Measurements from ENCODE around the gene HOMER3.
A peak's percentile ranks its signal among the peaks of the same experiment; 100 is the strongest.

HOMER3 gene

DNA sequence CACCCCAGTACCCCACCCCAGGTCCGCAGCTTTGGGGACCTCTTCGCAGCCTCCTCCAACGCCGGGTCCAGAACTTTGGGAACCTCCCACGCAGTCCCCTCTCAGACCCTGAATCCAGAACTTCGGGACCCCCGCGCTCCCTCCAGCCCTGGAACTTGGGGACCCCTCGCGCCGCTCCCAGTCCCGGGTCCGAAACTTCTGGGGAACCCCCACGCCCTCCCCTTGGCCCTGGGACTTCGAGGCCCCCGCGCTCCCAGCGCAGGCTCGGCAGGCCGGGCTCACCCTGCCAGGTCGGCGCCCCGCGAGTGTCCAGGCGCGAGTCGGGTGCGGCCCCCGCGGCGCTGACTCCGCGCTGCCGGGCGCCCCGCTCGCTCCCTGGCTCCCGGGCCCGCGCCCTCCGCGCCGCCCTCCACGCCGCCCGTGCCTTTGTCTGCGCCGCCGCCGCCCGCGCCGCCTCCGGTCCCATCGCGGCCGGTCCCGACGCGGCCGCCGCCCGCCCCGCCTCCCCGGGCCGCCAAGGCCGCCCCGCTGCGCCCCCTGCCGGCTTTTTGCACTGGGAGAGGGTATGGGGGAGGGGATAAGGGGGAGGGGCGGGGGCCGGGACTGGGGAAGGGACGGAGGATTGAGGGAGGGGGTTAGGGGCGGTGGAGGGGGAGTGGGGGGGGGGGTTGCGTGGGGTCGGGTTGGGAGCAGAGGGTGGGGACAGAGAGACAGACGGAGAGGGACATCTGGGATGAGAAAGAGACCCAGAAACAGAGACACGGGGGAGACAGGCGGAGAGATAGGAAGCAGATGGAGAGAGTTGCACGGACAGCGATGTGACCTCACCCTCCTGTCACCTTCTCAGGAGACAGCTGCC is at the start of gene HOMER3:
HOMER3 (minus strand) TSS at position 449 of the 859 bp plus-strand sequence. CDS start 2,235 bp downstream, outside the sequence.
- peak; percentile 61 for DNase-seq

DNA sequence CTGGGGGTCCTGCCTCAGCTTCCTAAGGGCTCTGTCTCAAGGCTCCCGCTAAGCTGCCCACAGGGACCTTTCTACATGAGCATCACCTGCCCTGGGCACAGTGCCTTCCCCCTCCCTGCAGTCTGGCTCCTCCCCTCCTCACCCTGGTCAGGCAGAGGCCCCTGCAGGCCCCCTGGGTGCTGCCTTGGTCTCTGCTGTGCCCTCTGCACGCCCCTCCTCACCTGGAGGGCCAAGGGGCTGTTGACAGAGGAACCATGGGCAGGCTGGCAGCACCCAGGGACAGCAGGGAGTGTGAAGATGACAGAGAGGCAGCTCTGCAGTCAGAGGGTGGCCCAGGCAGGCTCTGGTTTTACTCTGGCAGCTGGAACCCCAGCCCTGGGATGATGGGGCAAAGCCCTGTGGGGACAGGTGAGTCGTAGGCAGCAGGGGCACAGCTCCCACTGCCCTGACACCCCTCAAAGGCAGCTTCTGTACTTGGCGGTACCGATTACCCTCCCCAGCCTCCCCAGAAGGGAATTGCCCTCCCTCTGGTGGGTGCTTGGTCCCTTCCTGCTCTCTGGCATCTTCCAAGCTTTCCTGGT is 49.2 kb upstream of the HOMER3 start:
- DNase-seq, result no peak

DNA sequence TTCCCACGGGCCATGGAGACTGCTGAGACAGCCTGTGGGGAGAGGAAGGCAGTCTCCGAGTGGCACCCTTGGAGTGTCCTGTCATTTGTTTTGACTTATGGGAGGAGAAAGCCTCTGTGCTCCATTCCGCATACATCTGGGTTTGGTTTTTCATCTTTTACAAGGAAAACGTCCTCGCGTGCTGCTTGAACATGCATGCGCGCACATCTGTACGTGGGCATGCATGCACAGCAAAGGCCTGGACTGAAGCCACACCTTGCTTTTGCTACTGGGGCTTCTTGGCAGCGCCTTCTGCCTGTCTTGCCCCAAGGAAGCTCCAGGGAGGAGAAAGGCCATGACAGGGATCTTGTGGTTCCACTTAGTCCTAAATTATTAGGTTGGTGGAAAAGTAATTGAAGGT is 48.3 kb upstream of the HOMER3 start:
- no peak for DNase-seq

DNA sequence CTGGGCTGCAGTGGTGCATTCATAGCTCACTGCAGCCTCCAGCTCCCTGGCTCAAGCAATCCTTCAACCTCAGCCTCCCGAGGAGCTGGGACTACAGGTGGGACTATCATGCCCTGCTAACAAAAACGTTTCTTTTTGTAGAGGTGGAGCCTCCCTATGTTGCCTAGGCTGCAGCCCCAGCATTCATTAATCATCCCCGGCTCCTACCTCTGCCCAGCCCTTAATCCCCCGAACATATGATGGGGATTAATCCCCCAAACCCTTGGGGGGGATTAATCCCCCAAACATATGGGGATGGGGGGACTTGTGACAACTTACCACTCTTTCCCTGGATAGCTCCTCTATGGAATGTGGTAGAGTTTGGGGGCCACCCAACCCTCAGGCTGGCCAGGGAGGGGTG is 46.4 kb upstream of the HOMER3 start:
- DNase-seq, result no peak

DNA sequence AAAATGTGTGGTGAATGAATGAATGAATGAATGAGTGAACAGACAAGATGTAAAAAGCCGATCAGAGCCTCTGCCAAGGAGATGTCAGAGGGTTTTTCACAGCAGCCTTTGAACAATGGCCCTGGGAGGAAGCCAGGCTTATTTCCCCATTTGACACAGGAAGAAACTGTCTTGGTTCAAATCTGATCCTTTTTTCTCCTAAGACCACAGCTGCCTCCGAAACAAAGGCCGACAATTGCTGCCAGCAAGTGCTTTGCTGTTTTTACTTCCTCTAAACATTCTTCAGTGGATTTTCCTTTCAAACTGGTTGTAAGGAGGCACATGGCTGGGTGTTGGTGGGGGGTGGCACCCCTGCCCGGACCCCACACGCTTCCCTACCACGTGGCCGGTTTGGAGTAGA is 44.2 kb upstream of the HOMER3 start:
- no peak for DNase-seq

DNA sequence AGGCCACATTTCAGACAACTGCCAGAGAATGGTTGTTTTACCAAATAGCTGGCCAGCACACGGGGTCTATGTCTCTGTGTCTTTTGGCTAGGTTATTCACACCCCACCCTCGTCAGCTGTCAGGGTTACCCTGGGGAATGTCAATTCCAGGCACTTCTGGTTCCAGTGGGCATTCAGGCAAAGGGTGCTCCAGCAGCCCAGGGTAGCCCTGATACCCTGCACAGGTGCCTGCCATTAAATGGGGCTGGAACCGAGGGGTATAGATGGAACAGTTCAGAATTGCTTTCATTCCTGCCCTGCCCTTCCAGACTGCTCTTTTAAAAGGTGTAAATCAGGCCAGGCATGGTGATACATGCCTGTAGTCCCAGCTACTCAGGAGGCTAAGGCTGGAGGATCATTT is 43.2 kb upstream of the HOMER3 start:
- no peak for DNase-seq

DNA sequence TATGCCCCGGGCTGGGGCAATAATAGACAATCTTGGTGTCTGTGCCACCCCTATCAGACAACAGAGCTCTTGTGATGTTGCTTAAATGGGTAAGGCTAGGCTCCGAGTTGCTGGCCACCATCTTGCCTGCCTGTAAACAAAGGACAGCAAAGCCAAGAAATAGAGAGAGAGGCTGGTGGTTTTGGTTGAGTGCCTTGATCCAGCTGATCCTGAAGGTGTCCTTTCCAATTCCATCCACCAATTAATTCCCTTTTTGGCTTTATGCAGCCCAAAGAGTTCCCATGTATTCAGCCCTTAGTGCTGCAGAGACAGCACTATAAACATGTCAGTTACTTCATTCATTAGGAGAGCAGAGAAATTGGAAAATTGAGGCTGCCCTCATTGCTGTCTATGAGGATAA is 41.7 kb upstream of the HOMER3 start:
- no peak for DNase-seq

DNA sequence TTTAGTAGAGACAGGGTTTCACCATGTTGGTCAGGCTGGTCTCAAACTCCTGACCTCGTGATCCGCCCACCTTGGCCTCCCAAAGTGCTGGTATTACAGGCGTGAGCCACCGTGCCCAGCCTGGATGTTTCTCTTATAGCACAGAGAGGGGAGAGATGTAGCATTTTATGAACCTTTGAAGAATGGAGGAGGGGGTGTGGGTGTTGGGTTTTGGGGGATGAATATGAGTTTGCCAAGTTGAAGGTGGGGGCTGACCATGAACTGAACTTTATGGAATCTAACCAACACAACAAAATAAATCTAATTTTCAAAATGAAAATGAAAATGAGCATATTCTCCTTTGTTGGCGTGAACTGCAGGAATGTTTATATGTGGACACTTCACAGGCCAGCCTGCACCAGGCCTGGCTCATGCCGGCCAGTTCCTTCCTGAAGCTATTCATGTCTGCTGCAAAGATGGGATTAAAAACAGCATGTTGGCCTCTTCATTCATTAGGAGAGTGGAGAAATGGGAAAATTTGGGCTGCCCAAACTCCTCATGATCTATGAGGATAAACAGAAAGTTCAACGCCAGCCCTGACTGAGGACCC is 39.5 kb upstream of the HOMER3 start:
- no peak for DNase-seq

DNA sequence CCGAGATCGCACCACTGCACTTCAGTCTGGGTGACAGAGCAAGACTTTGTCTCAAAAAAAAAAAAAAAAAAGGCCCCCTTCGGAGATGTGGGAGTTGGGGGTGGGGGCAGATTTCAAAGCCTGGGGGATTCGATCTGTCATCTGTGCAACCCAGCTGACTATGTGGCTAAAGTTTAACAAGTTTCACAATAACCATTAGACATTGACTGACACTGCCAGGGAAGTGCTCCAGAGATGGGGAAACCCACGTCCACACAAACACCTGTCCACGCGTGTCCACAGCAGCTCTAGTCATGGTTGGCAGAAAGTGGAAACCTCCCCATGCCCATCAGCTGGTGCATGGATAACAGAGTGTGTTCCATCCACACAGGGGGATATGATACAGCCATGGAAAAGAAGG is 37.6 kb upstream of the HOMER3 start:
- no peak for DNase-seq

DNA sequence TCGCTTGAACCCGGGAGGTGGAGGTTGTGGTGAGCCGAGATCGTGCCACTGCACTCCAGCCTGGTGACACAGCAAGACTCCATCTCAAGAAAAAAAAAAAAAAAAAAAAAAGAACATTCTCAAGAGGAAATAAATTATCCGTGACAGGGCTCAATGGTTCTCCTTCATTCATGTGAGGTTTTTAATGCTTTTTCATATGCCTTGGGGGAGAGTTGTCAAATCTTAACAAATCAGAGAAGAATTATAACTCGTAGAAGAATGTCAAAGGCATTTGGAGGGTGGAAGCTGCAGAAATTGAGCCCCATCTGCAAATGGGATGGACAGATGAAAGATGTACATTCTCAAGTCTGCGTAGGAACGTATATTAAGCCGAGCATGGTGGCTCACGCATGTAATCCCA is 34.9 kb upstream of the HOMER3 start:
- DNase-seq, result no peak

DNA sequence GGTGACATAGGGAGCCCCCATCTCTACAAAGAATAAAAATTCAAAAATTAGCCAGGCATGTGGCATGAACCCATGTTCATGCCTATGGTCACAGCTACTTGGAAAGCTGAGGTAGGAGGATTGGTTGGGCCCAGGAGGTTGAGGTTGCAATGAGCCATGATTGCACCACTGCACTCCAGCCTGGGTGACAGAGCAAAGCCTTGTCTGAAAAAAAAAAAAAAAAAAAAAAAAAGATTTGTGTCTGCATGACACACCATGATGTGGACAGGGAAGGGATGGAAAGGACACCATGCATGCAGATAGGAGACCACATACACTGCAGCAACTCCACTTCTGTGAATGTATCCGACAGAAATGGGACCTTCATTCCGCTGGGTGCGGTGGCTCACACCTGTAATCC is 34.0 kb upstream of the HOMER3 start:
- DNase-seq, result no peak

DNA sequence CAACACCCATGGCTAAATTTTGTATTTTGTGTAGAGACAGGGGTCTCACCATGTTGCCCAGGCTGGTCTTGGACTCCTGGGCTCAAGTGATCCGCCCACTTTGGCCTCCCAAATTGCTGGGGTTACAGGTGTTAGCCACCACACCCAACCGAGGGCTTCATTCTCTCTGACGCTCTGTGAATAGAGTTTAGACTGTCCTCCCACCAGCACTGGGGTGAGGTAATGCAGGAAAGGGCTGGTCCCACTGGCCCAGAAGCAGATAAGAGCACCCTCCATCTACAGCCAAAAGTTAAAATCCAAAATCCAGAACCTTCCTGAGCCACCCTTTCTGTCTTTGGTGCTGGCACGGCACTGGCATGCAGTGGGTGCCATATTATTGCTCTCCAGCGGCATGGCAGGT is 31.8 kb upstream of the HOMER3 start:
- DNase-seq, result no peak

DNA sequence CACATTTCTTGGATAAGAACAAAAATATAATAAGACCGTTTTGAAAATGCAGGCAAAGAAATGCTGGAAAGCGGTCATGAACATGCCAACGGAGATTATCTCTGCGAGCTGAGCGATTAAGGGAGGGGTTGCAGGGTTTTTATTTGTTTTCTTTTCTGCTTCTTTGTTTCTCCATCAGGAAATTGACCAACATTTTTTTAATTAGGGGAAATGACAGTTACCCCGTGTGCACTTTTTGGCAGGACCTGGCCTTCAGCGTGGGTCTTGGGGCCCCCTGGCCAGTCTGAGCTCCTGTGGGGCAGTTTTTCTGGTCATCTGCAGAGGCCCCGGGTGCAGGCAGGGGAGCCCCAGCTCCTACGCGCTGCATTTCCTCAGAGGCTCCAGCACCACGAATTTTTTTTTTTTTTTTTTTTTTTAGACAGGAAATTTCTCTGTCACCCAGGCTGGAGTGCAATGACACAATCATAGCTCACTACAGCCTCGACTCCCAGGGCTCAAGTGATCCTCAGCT is 31.3 kb upstream of the HOMER3 start:
- no peak for DNase-seq

DNA sequence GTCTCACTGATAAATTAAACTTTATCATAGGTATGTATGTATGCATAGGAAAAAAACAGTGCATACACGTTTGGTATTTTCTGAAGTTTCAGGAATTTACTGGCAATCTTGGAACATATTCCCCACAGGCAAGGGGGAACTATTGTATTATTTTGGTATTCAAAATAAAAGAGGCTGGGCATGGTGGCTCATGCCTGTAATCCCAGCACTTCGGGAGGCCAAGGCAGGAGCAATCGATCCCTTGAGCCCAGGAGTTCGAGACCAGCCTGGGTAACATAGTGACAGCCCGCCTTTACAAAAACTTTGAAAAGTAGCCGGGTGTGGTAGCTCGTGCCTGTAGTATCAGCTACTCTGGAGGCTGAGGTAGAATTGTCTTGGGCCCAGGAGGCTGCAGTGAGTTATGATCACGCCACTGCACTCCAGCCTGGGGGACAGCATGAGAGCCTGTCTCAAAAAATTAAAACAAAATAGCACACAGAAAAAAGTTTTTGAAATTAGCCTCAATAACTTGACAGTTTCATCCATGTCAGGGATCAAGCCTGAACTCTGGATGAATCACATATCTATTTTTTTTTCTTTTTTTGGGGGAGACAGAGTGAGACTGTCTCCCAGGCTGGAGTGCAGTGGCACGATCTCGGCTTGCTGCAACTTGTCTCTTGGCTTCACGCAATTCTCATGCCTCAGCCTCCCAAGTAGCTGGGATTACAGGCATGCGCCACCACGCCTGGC is 29.1 kb upstream of the HOMER3 start:
- no peak for DNase-seq

DNA sequence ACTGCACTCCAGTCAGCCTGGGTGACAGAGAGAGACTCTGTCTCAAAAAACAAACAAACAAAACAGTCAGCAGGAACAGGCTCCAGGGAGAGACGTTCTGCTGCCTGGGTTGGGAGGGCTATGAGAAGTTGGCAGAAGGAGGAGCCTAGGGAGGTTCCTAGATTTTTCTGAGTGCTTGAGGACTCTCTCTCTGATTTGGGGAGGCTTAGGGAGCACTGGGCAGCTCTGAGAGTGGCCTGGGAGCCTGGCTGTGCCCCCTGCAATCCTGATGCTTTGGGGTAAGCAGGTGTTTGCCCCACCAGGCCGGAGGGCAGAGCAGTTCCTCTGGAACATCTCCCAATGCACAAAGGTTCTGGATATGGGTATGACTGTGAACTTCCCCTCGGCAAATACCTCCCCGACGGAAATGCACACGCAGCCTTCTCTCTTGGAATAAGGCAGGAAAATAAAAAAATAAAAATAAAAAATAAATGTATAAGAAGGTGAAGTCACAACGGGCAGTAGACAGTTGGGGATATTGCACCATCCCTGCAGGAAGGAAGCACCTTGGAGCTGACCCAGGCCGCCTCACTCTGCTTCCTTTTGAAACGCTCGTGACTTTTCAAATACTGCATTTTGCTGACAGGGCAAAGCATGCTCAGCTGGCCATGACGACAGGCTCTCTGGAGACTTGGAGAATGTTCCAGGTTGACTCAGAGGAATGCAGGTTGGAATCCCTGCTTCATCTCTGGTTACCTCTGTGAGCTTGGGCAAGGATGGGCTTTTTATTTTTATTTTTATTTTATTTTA is 26.5 kb upstream of the HOMER3 start:
- DNase-seq, result no peak

DNA sequence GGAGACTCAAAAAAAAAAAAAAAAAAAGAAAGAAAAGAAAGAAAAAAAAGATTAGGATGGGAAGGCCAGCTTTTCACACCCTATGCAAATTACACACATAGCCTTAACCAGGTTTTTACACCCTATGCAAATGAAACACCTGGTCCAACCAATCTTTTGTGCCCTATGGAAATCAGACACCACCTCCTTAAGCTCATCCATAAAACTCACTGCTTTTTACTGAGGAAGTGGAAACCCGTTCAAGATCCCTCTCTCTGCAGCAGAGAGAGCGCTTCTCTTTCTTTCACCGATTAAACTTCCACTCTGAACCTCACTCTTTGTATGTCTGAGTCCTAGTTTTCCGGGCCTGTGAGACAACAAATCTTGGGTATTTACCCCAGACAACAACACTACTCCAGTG is 25.3 kb upstream of the HOMER3 start:
- DNase-seq, result no peak

DNA sequence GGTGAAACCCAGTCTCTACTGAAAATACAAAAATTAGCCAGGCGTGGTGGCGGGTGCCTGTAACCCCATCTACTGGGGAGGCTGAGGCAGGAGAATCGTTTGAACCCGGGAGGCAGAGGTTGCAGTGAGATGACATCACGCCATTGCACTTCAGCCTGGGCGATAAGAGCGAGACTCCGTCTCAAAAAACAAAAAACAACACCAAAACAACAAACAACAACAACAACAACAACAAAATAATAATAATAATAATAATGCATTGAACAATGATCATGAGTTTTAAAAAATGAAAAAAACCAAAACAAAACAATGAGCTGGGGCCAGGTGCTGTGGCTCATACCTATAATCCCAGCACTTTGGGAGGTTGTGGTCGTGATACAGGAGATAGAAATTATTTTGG is 23.1 kb upstream of the HOMER3 start:
- no peak for DNase-seq

DNA sequence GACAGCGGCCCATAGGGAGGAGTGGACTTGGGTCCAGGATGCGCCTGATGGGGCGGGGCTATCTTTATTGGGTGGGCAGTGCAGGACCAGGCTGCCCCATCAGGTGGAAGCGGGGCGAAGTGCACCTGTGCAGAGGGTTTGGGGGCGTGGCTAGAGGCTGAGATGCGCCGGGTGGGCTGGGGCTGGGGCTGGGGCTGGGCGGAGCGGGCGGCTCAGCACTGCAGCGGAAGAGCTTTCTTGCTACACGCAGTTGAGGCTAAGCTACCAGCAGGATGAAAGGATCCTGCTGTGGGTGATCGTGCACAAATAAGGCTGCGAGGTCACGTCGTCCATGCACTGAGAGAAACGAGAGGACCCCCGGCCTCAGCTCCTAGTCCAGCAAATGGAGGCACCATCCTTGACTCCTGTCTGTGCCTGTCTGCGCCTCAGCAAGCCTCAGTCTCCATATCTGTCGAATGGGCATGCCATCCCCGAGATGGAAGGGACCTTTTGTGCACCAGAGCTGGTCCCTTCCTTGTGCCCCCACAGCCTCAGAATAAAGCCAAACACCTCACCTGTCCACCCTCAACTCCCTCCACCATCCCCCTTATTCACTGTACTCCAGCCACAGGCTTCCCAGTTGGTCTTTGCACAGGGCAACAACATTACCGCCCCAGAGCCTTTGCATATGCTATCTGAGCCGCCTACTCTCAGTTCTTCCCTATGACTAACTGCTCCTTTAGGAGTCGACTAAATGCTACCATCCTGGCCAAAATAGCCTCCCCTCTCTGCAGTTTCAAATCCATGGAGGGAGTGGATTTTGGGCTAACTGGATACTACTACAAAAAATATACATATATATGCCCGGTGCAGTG is 21.0 kb upstream of the HOMER3 start:
- DNase-seq, result no peak

DNA sequence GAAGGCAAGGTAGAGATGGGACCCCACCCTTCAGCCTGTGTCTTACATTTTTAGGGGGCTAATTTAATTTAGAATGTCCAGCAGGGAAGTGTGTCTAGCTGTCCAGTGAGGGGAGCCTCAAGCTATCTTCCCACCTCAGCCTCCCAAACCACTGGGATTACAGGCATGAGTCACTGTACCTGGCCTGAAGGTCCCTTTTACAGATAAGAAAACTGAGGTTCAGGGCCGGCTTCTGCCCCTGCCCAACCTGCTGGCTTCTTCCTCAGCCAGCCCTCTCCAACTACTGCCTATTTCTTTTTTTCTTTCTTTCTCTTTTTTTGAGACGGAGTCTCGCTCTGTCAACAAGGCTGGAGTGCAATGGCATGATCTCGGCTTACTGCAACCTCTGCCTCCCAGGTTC is 19.4 kb upstream of the HOMER3 start:
- no peak for DNase-seq

DNA sequence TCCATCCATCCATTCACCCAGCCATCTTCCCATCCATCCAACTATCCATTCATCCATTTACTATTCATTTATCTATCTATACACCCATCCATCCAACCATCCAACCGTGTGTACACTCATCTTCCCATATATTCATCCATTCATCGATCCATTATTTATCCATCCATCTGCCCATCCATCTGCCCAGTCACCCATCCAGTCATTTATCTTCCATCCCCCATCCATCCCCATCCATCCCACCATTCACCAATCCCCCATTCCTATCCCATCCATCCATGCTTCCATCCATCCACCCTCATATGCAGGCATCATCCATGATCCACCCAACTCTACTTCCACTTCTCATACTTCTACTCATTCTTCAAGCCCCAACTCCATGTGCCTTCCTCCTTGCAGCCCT is 14.0 kb upstream of the HOMER3 start:
- no peak for DNase-seq

DNA sequence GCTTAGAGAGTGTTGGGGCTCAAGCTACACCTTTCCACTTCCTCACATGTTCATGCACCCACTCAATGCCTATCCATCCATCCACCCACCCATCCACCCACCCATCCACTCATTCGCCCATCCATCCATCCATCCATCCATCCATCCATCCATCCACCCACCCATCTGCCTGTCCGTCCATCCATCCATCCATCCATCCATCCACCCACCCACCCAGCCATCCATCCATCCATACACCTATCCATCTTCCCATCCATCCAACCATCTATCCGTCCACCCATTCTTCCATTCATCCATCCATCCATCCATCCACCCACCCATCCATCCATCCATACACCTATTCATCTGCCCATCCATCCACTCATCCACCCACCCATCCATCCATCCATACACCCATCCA is 13.1 kb upstream of the HOMER3 start:
- DNase-seq, result no peak
